Testis (tissue), 3 donors: ENCODE data around the gene PPP1R7. TPM values are rescaled to one million over a fixed set of nuclear protein-coding genes. Genes with fewer than 3 reads are reported as not detected.

ENCODE experiments used
- DNase-seq: peaks from one replicate; pipeline ENCODE4 v3.0.0-alpha.2; 2019
- H3K27ac ChIP-seq, 2 donors: fragments of 200-600 bp; sonication (generic); one replicate each; pipeline ENCODE4 v1.5.1; 2019
- H3K27me3 ChIP-seq: fragments of 200-600 bp; sonication (generic); one replicate; pipeline ENCODE4 v1.5.1; 2019
- H3K36me3 ChIP-seq: fragments of 200-600 bp; sonication (generic); one replicate; pipeline ENCODE4 v1.5.1; 2017; ENCODE audit warnings: low read depth; ENCODE audit errors: missing control alignments
- H3K4me1 ChIP-seq: fragments of 200-600 bp; sonication (generic); one replicate; pipeline ENCODE4 v1.5.1; 2019
- H3K4me3 ChIP-seq, 2 donors: fragments of 200-600 bp; sonication (generic); one replicate each; pipeline ENCODE4 v1.5.1; 2017 to 2019
- H3K9me3 ChIP-seq: fragments of 200-600 bp; sonication (generic); one replicate; pipeline ENCODE4 v1.5.1; 2017
- POLR2A ChIP-seq: fragments of 450-650 bp; IDR thresholded peaks from one replicate; pipeline ENCODE4 v1.6.1; 2017; ENCODE audit warnings: antibody characterized with exemption, mild to moderate bottlenecking, moderate library complexity
- WGBS, 2 donors: methylation state at CpG; one replicate each; pipeline ENCODE4 v1.1.5; 2018; 5-methylcytosine and 5-hydroxymethylcytosine counted together
- intact Hi-C: fragments of 100-400 bp; cut with DNase I; formaldehyde crosslinking; loops from one replicate; pipeline ENCODE4 v1.15.1; 2023; ENCODE audit warnings: low total_unique reads
- polyA plus RNA-seq: library from polyadenylated mRNA; stranded (reverse); fragments of 350-450 nt; fragmentation: Illumina TruSeq; extraction: RNeasy Lipid Tissue Mini Kit (QIAGEN cat#74804); gene quantifications from one replicate; pipeline ENCODE4 v1.2.3, GENCODE V29; 2014; ENCODE audit warnings: low read depth, low replicate concordance; ENCODE audit not compliant: insufficient read depth
- total RNA-seq, 2 donors: library from RNA; depleted of rRNA; stranded (reverse); fragments of >200 nt; gene quantifications; one replicate each; pipeline ENCODE4 v1.2.3, GENCODE V29; 2016
- TF ChIP-seq, protein P1 (sequence below), 3 experiments: fragments of 450-650 bp in 2 of 3; fragments of 200-600 bp in 1 of 3; sonication (generic) in 1 of 3; IDR thresholded peaks; one replicate each; pipeline ENCODE4 v1.5.1; 2016 to 2019; ENCODE audit warnings: antibody characterized with exemption in 3 of 3, mild to moderate bottlenecking in 2 of 3, moderate library complexity in 1 of 3

PPP1R7 gene
- total and polyA plus RNA-seq, 3 donors from 2014 or later: 100 to 358 (median 139) TPM

DNA sequence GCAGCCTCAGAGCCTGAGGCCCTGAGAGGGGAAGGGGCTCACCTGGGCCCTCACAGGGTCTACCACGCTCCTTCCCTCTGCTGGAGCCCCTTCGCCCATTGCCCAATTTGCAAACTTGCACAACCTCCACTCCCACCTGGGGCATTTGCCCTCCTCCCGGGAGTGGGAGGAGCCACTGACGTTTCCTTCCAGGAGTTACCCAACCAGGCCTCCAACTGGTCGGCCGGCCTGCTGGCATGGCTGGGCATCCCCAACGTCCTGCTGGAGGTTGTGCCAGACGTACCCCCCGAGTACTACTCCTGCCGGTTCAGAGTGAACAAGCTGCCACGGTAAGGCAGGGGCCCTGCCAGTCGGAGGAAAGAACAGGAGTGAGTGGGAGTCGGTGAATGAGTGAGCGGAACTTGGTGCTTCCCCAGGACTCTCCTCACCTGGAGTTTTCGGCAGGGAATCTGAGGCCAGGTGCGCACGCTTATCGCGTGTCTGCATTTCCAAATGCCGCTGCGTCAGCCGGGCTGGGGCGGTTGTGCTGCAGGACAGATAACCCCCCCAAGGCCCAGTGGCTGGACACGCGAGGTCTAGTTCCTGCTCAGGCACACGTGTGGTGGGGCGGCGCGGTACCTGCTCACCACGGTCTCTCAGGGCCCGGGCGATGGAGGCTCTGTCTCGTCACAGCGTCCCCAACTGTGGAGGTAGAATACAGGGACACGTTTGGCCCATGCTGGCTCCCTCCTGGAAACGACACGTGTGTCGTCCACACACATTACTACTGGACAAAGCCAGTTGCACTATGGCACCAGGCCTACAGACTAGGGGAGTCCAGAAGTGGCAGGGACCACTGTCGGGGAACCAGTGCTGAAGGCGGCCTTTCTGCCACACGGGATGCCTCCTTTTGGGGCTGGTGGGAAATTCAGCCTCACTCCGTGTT, 49.9 kb downstream of the PPP1R7 start:
- Histone ChIP-seq H3K27me3 (no peaks in the 10 kb centered on the region), H3K36me3 (no peaks in the 10 kb centered on the region), H3K27ac (no peak overlapping the region), H3K4me3 (no peak overlapping the region), H3K9me3 (no peaks in the 10 kb centered on the region), H3K4me1 (no peaks in the 10 kb centered on the region)
- intact Hi-C loops: no loop called here
- TF ChIP-seq POLR2A: no peak
- TF ChIP-seq, protein P1, sequence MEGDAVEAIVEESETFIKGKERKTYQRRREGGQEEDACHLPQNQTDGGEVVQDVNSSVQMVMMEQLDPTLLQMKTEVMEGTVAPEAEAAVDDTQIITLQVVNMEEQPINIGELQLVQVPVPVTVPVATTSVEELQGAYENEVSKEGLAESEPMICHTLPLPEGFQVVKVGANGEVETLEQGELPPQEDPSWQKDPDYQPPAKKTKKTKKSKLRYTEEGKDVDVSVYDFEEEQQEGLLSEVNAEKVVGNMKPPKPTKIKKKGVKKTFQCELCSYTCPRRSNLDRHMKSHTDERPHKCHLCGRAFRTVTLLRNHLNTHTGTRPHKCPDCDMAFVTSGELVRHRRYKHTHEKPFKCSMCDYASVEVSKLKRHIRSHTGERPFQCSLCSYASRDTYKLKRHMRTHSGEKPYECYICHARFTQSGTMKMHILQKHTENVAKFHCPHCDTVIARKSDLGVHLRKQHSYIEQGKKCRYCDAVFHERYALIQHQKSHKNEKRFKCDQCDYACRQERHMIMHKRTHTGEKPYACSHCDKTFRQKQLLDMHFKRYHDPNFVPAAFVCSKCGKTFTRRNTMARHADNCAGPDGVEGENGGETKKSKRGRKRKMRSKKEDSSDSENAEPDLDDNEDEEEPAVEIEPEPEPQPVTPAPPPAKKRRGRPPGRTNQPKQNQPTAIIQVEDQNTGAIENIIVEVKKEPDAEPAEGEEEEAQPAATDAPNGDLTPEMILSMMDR (IDR thresholded peaks at IDR 0.05): no peak
- 85 to 88% methylated on average over 19 to 42 of the region's 42 CpGs for WGBS, 2 donors
- no peak for DNase-seq

DNA sequence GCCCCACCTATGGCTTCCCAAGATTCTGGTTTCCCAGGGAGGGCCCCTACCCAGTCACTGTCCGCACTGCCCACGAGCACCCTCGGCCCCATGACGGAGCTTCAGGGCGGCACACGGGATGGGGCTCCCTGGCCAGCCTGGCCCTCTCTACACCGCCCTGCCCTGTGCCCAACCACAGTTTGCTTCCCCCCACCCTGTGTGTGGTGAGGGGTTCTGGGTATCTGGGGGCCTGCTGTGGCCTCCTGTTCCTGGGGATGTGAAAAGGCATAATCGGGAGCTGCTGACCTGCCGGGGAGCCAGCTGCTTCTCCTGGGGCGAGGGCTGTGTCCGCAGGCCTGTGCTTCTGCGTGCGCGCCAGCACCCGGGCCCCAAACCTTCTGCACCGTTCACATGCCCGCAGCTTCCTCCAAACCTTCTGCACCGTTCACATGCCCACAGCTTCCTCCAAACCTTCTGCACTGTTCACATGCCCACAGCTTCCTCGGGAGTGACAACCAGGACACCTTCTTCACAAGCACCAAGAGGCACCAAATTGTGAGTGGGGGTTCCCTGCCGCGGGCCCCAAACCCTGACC, 50.6 kb downstream of the PPP1R7 start:
- 96 to 98% methylated on average over 13 to 21 of the region's 21 CpGs for WGBS, 2 donors
- no peaks in the 10 kb centered on the region for H3K27me3 ChIP-seq
- TF ChIP-seq, protein P1 (IDR thresholded peaks at IDR 0.05): no peak
- no peak for TF ChIP-seq POLR2A
- intact Hi-C loops: no loop called here
- H3K4me1 ChIP-seq: no peaks in the 10 kb centered on the region
- no peak for DNase-seq
- no peaks in the 10 kb centered on the region for H3K36me3 ChIP-seq
- H3K27ac ChIP-seq: no peak overlapping the region
- H3K4me3 ChIP-seq: no peak overlapping the region
- no peaks in the 10 kb centered on the region for H3K9me3 ChIP-seq

DNA sequence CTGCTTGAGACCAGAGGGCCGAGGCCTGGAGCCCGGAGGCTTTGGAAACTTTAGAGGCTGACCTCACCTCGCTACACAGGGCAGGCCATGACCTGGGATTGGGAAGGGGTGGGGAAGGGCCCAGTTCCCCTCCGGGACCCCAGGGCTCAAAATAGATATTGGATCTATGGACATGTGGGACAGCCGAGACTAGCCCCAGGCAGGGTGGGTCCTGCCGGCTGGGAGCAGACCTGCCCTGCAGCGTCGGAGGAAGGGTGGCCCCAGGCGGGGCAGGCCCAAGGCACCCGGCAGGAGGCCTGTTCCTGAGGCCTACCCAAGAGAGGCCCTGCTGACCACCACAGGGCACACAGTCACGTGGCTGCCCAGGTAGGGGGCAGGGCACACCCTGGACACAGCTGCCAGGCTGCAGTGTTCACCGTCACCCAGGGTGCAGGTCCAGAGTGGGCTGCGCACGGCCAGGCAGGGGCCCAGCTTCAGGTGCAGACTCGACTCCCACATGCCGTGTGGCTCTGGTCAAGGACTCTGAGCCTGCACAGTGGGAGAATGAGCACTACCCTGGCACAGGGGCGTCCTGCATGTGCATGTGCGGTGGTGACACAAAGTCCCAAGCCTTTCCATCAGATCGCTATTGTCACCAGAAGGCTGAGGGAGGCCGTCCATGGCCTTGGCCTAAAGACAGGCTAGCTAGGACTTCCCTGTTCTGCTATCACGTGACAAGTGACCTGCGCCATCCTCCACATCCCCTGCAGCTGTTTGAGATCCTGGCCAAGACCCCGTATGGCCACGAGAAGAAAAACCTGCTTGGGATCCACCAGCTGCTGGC, 51.4 kb downstream of the PPP1R7 start:
- Histone ChIP-seq H3K4me1 (no peaks in the 10 kb centered on the region), H3K9me3 (no peaks in the 10 kb centered on the region), H3K27ac (no peak overlapping the region), H3K27me3 (no peaks in the 10 kb centered on the region), H3K36me3 (no peaks in the 10 kb centered on the region), H3K4me3 (no peak overlapping the region)
- 78 to 83% methylated on average over 10 to 23 of the region's 24 CpGs for WGBS, 2 donors
- intact Hi-C loops: no loop called here
- TF ChIP-seq POLR2A: no peak
- TF ChIP-seq, protein P1 (IDR thresholded peaks at IDR 0.05): no peak
- DNase-seq: no peak

DNA sequence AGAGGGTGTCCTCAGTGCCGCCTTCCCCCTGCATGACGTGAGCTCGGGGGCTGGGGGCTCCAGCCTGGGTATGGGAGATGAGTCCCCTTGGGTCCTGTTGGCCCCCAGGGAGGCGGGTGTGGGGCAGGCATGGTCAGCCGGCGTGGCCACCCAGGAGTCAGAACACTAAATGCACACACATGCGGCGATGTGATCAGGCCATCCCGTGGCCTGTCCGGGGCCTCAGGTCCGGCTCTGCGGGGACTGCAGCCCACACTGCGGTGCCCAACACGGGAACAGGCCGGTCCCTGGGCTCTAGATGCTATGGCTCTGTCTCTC, 52.0 kb downstream of the PPP1R7 start:
- Histone ChIP-seq H3K27me3 (no peaks in the 10 kb centered on the region), H3K4me1 (no peaks in the 10 kb centered on the region), H3K36me3 (no peaks in the 10 kb centered on the region), H3K27ac (no peak overlapping the region), H3K9me3 (no peaks in the 10 kb centered on the region), H3K4me3 (no peak overlapping the region)
- TF ChIP-seq POLR2A: no peak
- TF ChIP-seq, protein P1 (IDR thresholded peaks at IDR 0.05): no peak
- DNase-seq: no peak
- intact Hi-C loops: no loop called here
- 94 to 100% methylated on average over 1 to 15 of the region's 15 CpGs for WGBS, 2 donors
